ENCODE data around the gene DFFA.
A peak's percentile ranks its signal among the peaks of the same experiment; 100 is the strongest.

DFFA gene

GRCh38 chr1:10449751-10450150 is 22.6 kb downstream of the DFFA start, which contains the start of gene CORT:
CORT (plus strand) TSS chr1:10450031; CDS start chr1:10450224, 193 bp downstream.
- H3K9ac ChIP-seq (ENCODE audit: insufficient read length, low read depth), result peak within 1 kb of the TSS; percentile 21
- peaks cover 5% of the 10 kb centered on the region for H3K36me3 ChIP-seq (ENCODE audit: insufficient read depth, insufficient read length, low read length)

GRCh38 chr1:10446790-10447422 is 25.4 kb downstream of the DFFA start:
- no peaks in the 10 kb centered on the region for H3K27me3 ChIP-seq (ENCODE audit: insufficient read depth, insufficient read length)
- H3K9ac ChIP-seq (ENCODE audit: insufficient read length, low read depth), result no peak overlapping the region
- TF ChIP-seq ZNF274 (IDR thresholded peaks at IDR 0.05; ENCODE audit: low read depth, low read length), result no peak
- TF ChIP-seq SUZ12 (IDR thresholded peaks at IDR 0.05; ENCODE audit: extremely low read depth, insufficient read depth, insufficient read length), result no peak
- TF ChIP-seq YY1 (IDR thresholded peaks at IDR 0.05; ENCODE audit: insufficient read depth, insufficient read length), result no peak
- peaks cover 5% of the 10 kb centered on the region for H3K36me3 ChIP-seq (ENCODE audit: insufficient read depth, insufficient read length, low read length)
- no peak overlapping the region for H3K4me3 ChIP-seq (ENCODE audit: insufficient read length, low read depth)
- H3K9me3 ChIP-seq (ENCODE audit: insufficient read depth, low read length), result no peaks in the 10 kb centered on the region
- no peaks in the 10 kb centered on the region for H3K4me1 ChIP-seq (ENCODE audit: insufficient read depth, insufficient read length)
- DNase-seq (ENCODE audit: low read depth, low spot score), result no peak

More at GRCh38 chr1:10449751-10450150, 22.6 kb downstream of the DFFA start, which contains the start of gene CORT:
- no peaks in the 10 kb centered on the region for H3K4me1 ChIP-seq (ENCODE audit: insufficient read depth, insufficient read length)
- no peak for TF ChIP-seq ZNF274 (IDR thresholded peaks at IDR 0.05; ENCODE audit: low read depth, low read length)
- no peak for DNase-seq (ENCODE audit: low read depth, low spot score)
- no peaks in the 10 kb centered on the region; the same call in 1 of the 2 replicates for H3K9me3 ChIP-seq (ENCODE audit: insufficient read depth, low read length)
- H3K27me3 ChIP-seq (ENCODE audit: insufficient read depth, insufficient read length), result no peaks in the 10 kb centered on the region
- H3K4me3 ChIP-seq (ENCODE audit: insufficient read length, low read depth), result no peak within 1 kb of the TSS

- Histone ChIP-seq H3K27me3 (ENCODE audit: insufficient read depth, insufficient read length) (no peaks in the 10 kb centered on the region), H3K9me3 (ENCODE audit: insufficient read depth, low read length) (no peaks in the 10 kb centered on the region), H3K9ac (ENCODE audit: insufficient read length, low read depth) (no peak overlapping the region), H3K4me3 (ENCODE audit: insufficient read length, low read depth) (no peak overlapping the region), H3K36me3 (ENCODE audit: insufficient read depth, insufficient read length, low read length) (peaks cover 12% of the 10 kb centered on the region), H3K4me1 (ENCODE audit: insufficient read depth, insufficient read length) (no peaks in the 10 kb centered on the region)
- TF ChIP-seq ZNF274 (IDR thresholded peaks at IDR 0.05; ENCODE audit: low read depth, low read length) (no peak), SUZ12 (IDR thresholded peaks at IDR 0.05; ENCODE audit: extremely low read depth, insufficient read depth, insufficient read length) (no peak), YY1 (IDR thresholded peaks at IDR 0.05; ENCODE audit: insufficient read depth, insufficient read length) (no peak)
- no peak for DNase-seq (ENCODE audit: low read depth, low spot score)
Observed at GRCh38 chr1:10444795-10445397, 27.4 kb downstream of the DFFA start.

- Histone ChIP-seq H3K4me1 (ENCODE audit: insufficient read depth, insufficient read length) (no peaks in the 10 kb centered on the region), H3K9me3 (ENCODE audit: insufficient read depth, low read length) (no peaks in the 10 kb centered on the region), H3K4me3 (ENCODE audit: insufficient read length, low read depth) (no peak overlapping the region), H3K9ac (ENCODE audit: insufficient read length, low read depth) (no peak overlapping the region), H3K36me3 (ENCODE audit: insufficient read depth, insufficient read length, low read length) (peaks cover 12% of the 10 kb centered on the region), H3K27me3 (ENCODE audit: insufficient read depth, insufficient read length) (no peaks in the 10 kb centered on the region)
- TF ChIP-seq SUZ12 (IDR thresholded peaks at IDR 0.05; ENCODE audit: extremely low read depth, insufficient read depth, insufficient read length) (no peak), ZNF274 (IDR thresholded peaks at IDR 0.05; ENCODE audit: low read depth, low read length) (no peak), YY1 (IDR thresholded peaks at IDR 0.05; ENCODE audit: insufficient read depth, insufficient read length) (no peak)
- no peak for DNase-seq (ENCODE audit: low read depth, low spot score)
Observed at GRCh38 chr1:10444248-10444647, 28.1 kb downstream of the DFFA start.

- no peaks in the 10 kb centered on the region for H3K27me3 ChIP-seq (ENCODE audit: insufficient read depth, insufficient read length)
- H3K4me3 ChIP-seq (ENCODE audit: insufficient read length, low read depth), result no peak overlapping the region
- peaks cover 7% of the 10 kb centered on the region for H3K36me3 ChIP-seq (ENCODE audit: insufficient read depth, insufficient read length, low read length)
- no peak for TF ChIP-seq ZNF274 (IDR thresholded peaks at IDR 0.05; ENCODE audit: low read depth, low read length)
- H3K9me3 ChIP-seq (ENCODE audit: insufficient read depth, low read length), result no peaks in the 10 kb centered on the region
- no peak overlapping the region for H3K9ac ChIP-seq (ENCODE audit: insufficient read length, low read depth)
- no peak for DNase-seq (ENCODE audit: low read depth, low spot score)
- no peaks in the 10 kb centered on the region for H3K4me1 ChIP-seq (ENCODE audit: insufficient read depth, insufficient read length)
Observed at GRCh38 chr1:10440794-10441193, 31.5 kb downstream of the DFFA start.

- H3K9ac ChIP-seq (ENCODE audit: insufficient read length, low read depth), result no peak overlapping the region
Observed at GRCh38 chr1:10440305-10440704, 32.0 kb downstream of the DFFA start.

GRCh38 chr1:10438677-10439163 is 33.6 kb downstream of the DFFA start:
- no peak for TF ChIP-seq SUZ12 (IDR thresholded peaks at IDR 0.05; ENCODE audit: extremely low read depth, insufficient read depth, insufficient read length)
- TF ChIP-seq YY1 (IDR thresholded peaks at IDR 0.05; ENCODE audit: insufficient read depth, insufficient read length), result no peak
- no peak for TF ChIP-seq ZNF274 (IDR thresholded peaks at IDR 0.05; ENCODE audit: low read depth, low read length)
- DNase-seq (ENCODE audit: low read depth, low spot score), result no peak

More at GRCh38 chr1:10440305-10440704, 32.0 kb downstream of the DFFA start:
- no peaks in the 10 kb centered on the region for H3K27me3 ChIP-seq (ENCODE audit: insufficient read depth, insufficient read length)
- no peak overlapping the region for H3K4me3 ChIP-seq (ENCODE audit: insufficient read length, low read depth)
- no peak for DNase-seq (ENCODE audit: low read depth, low spot score)
- H3K4me1 ChIP-seq (ENCODE audit: insufficient read depth, insufficient read length), result no peaks in the 10 kb centered on the region
- peaks cover 7% of the 10 kb centered on the region for H3K36me3 ChIP-seq (ENCODE audit: insufficient read depth, insufficient read length, low read length)
- TF ChIP-seq ZNF274 (IDR thresholded peaks at IDR 0.05; ENCODE audit: low read depth, low read length), result no peak
- no peak for TF ChIP-seq SUZ12 (IDR thresholded peaks at IDR 0.05; ENCODE audit: extremely low read depth, insufficient read depth, insufficient read length)
- TF ChIP-seq YY1 (IDR thresholded peaks at IDR 0.05; ENCODE audit: insufficient read depth, insufficient read length), result no peak
- no peaks in the 10 kb centered on the region for H3K9me3 ChIP-seq (ENCODE audit: insufficient read depth, low read length)

More at GRCh38 chr1:10438677-10439163, 33.6 kb downstream of the DFFA start:
- Histone ChIP-seq H3K36me3 (ENCODE audit: insufficient read depth, insufficient read length, low read length) (peaks cover 11% of the 10 kb centered on the region), H3K4me3 (ENCODE audit: insufficient read length, low read depth) (no peak overlapping the region), H3K9ac (ENCODE audit: insufficient read length, low read depth) (no peak overlapping the region), H3K27me3 (ENCODE audit: insufficient read depth, insufficient read length) (no peaks in the 10 kb centered on the region), H3K9me3 (ENCODE audit: insufficient read depth, low read length) (no peaks in the 10 kb centered on the region), H3K4me1 (ENCODE audit: insufficient read depth, insufficient read length) (no peaks in the 10 kb centered on the region)
